ENCODE data around the gene PRKRIP1. TPM values are rescaled to one million over a fixed set of nuclear protein-coding genes. Genes with fewer than 3 reads are reported as not detected.

The PRKRIP1 gene
- polyA plus RNA-seq, 1 experiment = 14.3 TPM

- ChIA-PET CTCF (no interaction called here), POLR2A (no interaction called here)
- Histone ChIP-seq H3K36me3 (ENCODE audit: control insufficient read depth, insufficient read depth, low read length) (peaks cover 15% of the 10 kb centered on the region), H3K4me3 (ENCODE audit: low read depth, low read length) (no peak overlapping the region), H3K27me3 (ENCODE audit: control insufficient read depth, insufficient read depth, low read length) (no peaks in the 10 kb centered on the region)
- DNase-seq (ENCODE audit: low read depth) = no peak
- TF ChIP-seq CTCF (IDR thresholded peaks at IDR 0.05; ENCODE audit: insufficient read depth, low read depth, low read length) = no peak
Observed at GRCh38 chr7:102455596-102455995, 59.4 kb downstream of the PRKRIP1 start.

DNA sequence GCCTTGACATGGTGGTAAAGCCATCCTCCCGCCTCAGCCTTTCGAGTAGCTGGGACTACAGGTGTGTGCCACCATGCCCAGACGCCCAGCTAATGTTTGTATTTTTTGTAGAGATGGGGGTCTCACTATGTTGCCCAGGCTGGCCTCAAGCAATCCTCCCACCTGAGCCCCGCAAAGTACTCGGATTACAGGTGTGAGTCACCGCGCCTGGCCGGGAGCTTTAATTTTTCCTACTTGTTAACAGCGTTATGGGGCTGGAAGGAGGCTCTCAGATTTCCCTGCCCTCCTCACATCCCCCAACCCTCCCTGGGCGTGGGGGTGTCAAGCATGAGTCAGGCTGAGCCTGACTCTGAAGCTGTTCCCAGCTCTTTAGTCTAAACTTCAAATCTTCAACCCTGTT, 60.2 kb downstream of the PRKRIP1 start:
- DNase-seq (ENCODE audit: low read depth) = no peak
- Histone ChIP-seq H3K27me3 (ENCODE audit: control insufficient read depth, insufficient read depth, low read length) (no peaks in the 10 kb centered on the region), H3K36me3 (ENCODE audit: control insufficient read depth, insufficient read depth, low read length) (peaks cover 15% of the 10 kb centered on the region), H3K4me3 (ENCODE audit: low read depth, low read length) (no peak overlapping the region)
- TF ChIP-seq CTCF (IDR thresholded peaks at IDR 0.05; ENCODE audit: insufficient read depth, low read depth, low read length) = no peak
- ChIA-PET CTCF (no interaction called here), POLR2A (no interaction called here)

DNA sequence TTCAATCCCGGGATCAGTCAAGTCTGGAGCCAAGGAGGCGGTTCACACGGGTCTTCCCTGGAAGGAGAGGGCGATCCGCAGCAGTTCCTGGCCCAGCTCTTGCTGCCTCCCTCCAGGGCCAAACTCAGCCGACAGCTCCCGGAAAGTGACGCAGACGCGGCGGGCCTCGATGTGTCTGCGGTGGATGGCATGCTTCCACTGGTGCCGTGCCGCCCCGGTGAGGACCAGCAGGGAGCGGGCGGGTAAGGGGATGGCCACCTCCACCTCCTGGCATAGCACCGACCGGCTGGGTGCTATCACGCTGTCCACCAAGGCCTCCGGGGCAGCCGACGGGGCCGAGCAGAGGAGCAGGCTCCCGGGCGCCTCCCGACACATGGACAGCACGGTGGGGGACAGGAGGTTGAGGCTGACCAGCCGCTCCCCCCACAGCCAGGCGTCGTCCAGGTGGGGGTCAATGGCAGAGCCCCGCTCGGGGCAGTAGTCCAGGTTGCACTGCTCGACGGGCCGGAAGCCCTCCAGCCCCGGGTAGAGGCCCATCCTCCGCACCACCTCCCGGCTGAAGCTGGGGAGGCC, 61.3 kb downstream of the PRKRIP1 start:
- no peaks in the 10 kb centered on the region for H3K27me3 ChIP-seq (ENCODE audit: control insufficient read depth, insufficient read depth, low read length)
- H3K36me3 ChIP-seq (ENCODE audit: control insufficient read depth, insufficient read depth, low read length) = peaks cover 15% of the 10 kb centered on the region
- no peak for TF ChIP-seq CTCF (IDR thresholded peaks at IDR 0.05; ENCODE audit: insufficient read depth, low read depth, low read length)
- POLR2A ChIA-PET = no interaction called here
- CTCF ChIA-PET = no interaction called here
- no peak overlapping the region for H3K4me3 ChIP-seq (ENCODE audit: low read depth, low read length)
- DNase-seq (ENCODE audit: low read depth) = no peak

DNA sequence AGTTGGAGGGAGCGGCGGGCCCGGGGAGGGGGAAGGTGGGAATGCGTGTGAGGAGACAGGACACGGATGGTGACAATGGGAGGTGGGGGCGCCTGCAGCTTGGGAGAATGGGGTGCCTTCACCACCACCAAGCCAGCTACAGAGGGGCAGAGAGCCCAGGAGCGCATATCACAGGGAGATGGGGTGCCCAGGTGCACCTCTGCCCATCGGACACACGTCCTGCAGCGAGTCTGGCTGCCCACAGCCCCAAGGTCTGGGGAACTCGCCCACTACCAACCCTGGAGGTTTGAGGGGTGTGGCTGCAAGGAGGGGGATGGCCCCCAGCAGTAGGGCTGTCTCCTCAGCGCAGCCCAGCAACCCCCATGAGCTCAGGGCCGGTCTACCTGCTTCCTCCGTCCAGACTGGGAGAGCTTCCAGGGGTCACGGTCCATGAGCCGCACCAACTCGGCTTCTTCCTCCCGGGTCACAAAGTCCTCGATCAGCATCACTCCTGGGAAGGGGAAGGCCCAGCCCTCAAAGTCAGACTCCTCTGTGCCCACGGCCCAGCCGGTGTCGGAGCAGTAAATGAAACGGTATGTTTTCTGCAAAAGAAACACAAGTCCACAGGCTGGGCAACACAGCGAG, 63.2 kb downstream of the PRKRIP1 start:
- Histone ChIP-seq H3K36me3 (ENCODE audit: control insufficient read depth, insufficient read depth, low read length) (peaks cover 15% of the 10 kb centered on the region), H3K27me3 (ENCODE audit: control insufficient read depth, insufficient read depth, low read length) (no peaks in the 10 kb centered on the region), H3K4me3 (ENCODE audit: low read depth, low read length) (no peak overlapping the region)
- DNase-seq (ENCODE audit: low read depth) = no peak
- ChIA-PET CTCF (interaction anchor here (1.1 to 1.3 kb wide), 2 partner anchors 18 to 21 kb away, joined by 3 read pairs; no protein-coding TSS in a partner anchor), POLR2A (no interaction called here)
- no peak for TF ChIP-seq CTCF (IDR thresholded peaks at IDR 0.05; ENCODE audit: insufficient read depth, low read depth, low read length)

GRCh38 chr7:102460467-102460866, 64.3 kb downstream of the PRKRIP1 start:
- POLR2A ChIA-PET = no interaction called here

More at GRCh38 chr7:102460467-102460866, 64.3 kb downstream of the PRKRIP1 start:
- CTCF ChIA-PET = no interaction called here
- TF ChIP-seq CTCF (IDR thresholded peaks at IDR 0.05; ENCODE audit: insufficient read depth, low read depth, low read length) = no peak
- no peak for DNase-seq (ENCODE audit: low read depth)
- H3K36me3 ChIP-seq (ENCODE audit: control insufficient read depth, insufficient read depth, low read length) = peaks cover 15% of the 10 kb centered on the region
- no peaks in the 10 kb centered on the region for H3K27me3 ChIP-seq (ENCODE audit: control insufficient read depth, insufficient read depth, low read length)
- no peak overlapping the region for H3K4me3 ChIP-seq (ENCODE audit: low read depth, low read length)

Measured in BJ (cell line).